Type B pancreatic cell (in vitro differentiated cells): ENCODE data around the gene TSPAN15. TPM values are rescaled to one million over a fixed set of nuclear protein-coding genes. Genes with fewer than 3 reads are reported as not detected.
A peak's percentile ranks its signal among the peaks of the same experiment; 100 is the strongest.

ENCODE experiments used
- DNase-seq: peaks from one replicate; pipeline ENCODE4 v3.0.0; 2021; ENCODE audit warnings: mixed read lengths; ENCODE audit not compliant: unreplicated experiment; ENCODE audit errors: extremely low spot score
- H3K27ac Mint-ChIP-seq: 2 replicates; pipeline ENCODE4 v1.8.0; 2021; ENCODE audit warnings: mild to moderate bottlenecking, mixed read lengths
- H3K27me3 Mint-ChIP-seq: 2 replicates; pipeline ENCODE4 v1.8.0; 2021; ENCODE audit warnings: mixed read lengths
- H3K36me3 Mint-ChIP-seq: 2 replicates; pipeline ENCODE4 v1.8.0; 2021; ENCODE audit warnings: mixed read lengths
- H3K4me1 Mint-ChIP-seq: one replicate; pipeline ENCODE4 v1.8.0; 2021; ENCODE audit warnings: mixed read lengths; ENCODE audit not compliant: unreplicated experiment
- H3K4me3 Mint-ChIP-seq: 2 replicates; pipeline ENCODE4 v1.8.0; 2021; ENCODE audit warnings: mild to moderate bottlenecking, mixed read lengths
- H3K9me3 Mint-ChIP-seq: 2 replicates; pipeline ENCODE4 v1.8.0; 2021; ENCODE audit warnings: mixed read lengths
- CTCF ChIP-seq: fragments of 200-600 bp; sonication (generic); conservative IDR thresholded peaks from 2 replicates; pipeline ENCODE4 v1.5.0; 2021; ENCODE audit warnings: antibody characterized with exemption, mild to moderate bottlenecking
- total RNA-seq: library from RNA; stranded (reverse); gene quantifications from 2 replicates; pipeline ENCODE4 v1.2.1, GENCODE V29; 2021; ENCODE audit warnings: low replicate concordance

TSPAN15 gene
- total RNA-seq, 1 donor from 2014 or later: 19.7 TPM

DNA sequence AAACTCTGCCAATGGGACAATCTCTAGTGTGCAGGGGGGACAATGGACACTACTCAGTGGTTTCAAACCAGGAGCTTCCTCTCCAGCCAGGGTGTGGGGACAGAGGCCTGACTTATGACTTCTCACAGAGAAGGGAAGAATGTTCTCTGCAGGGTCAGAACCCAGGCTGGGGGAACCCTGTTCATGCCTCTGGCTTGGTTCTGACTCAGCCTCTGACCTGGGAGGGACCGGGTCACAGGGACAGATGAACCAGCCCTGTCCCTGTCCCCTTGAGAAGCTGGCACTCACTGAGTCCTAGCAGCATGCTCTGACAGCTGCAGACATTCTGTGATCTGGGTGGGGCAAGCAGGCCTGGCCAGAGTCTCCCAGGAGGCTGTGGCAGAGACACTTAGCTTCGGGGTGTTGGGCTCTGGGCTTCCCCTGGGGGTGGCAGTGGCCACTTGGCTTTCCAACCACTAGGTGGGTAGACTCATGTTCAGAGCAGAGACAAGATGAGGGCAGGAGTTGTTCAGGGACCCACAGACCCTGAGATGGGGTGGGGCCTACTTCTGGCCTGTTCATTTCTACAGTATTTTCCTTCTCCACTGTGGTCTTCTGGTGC lies 13.6 kb downstream of the TSPAN15 start:
- Mint-ChIP-seq H3K4me1 (peaks cover 13% of the 10 kb centered on the region), H3K27ac (peak overlapping the region; percentile 29), H3K27me3 (no peaks in the 10 kb centered on the region)

DNA sequence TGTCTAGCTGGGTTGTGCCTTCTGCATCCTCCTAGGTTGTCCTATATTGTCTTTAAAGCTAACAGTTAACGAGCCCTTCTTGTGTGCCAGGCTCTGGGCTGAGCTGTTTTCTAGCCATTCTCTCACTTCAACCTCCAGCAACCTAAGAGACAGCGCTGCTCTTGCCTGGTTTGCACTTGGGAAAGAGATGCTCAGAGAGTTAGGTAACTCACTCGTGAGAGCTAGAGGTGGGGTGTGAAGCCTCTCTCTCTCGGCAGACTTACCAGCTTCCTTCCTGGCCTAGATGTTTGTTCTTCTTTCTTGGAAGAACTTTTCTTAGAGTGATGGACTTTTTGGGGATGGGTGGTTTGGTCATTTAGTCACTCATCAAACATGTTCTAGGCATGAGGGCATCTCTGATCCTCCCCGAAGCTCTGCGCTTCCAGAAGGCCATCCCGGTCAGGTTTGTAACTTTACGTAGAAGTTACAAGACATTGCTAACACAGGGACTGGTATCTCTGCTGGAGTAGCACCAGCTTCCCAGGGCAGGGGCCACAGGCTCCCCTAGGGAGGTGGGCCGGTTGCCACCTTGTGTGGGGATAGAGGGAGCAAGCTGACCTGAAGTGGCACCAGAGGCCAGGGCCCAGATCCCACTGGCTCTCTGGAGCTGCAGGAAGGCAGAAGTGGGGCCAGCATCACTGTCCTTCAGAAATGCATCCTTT lies 14.3 kb downstream of the TSPAN15 start:
- H3K4me3 Mint-ChIP-seq: no peak overlapping the region
- peak overlapping the region; percentile 29 for H3K27ac Mint-ChIP-seq
- DNase-seq: no peak
- no peaks in the 10 kb centered on the region for H3K9me3 Mint-ChIP-seq
- no peak for TF ChIP-seq CTCF
- no peaks in the 10 kb centered on the region for H3K27me3 Mint-ChIP-seq
- H3K4me1 Mint-ChIP-seq: peaks cover 12% of the 10 kb centered on the region
- H3K36me3 Mint-ChIP-seq: no peaks in the 10 kb centered on the region

More for the DNA sequence above, 13.6 kb downstream of the TSPAN15 start:
- TF ChIP-seq CTCF: no peak
- H3K4me3 Mint-ChIP-seq: no peak overlapping the region
- H3K9me3 Mint-ChIP-seq: no peaks in the 10 kb centered on the region
- H3K36me3 Mint-ChIP-seq: no peaks in the 10 kb centered on the region
- no peak for DNase-seq

DNA sequence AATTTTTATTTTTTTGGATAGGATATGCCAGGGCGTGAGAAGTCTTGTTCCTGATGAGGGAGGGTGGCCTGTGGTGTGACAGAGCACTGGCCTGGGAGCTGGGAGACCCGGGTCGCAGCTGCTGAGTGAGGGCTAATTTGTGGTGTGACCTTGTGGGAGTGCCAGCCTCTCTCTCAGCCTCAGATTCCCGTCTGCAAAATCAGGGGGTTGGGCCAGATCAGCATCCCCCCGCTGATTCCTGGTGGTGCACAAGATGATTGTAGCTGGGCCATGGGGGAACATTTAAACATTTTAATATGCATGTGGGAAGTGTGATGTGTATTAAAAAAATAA lies 14.9 kb downstream of the TSPAN15 start:
- Mint-ChIP-seq H3K27me3 (no peaks in the 10 kb centered on the region), H3K9me3 (no peaks in the 10 kb centered on the region), H3K36me3 (no peaks in the 10 kb centered on the region), H3K27ac (no peak overlapping the region), H3K4me1 (peaks cover 7% of the 10 kb centered on the region), H3K4me3 (no peak overlapping the region)
- no peak for TF ChIP-seq CTCF
- no peak for DNase-seq

DNA sequence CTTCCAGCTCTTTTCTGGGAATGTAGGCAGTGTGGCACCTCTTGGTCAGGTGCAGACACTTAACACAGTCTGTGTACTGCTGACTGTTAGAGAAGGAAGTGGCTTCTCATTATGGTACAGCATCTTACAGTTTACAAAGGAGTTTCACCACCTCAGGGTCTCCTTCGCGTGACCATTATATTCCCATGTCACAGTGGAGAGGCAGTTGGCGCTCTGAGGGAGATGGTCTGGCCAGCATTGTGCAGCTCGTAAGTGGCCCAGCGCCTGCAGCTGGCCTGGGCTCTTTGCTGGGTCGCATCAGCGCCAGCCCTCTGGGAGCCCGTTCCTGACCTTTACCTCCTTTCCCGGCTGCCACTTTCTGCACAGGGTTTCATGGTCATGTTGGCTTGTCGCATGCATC lies 15.4 kb downstream of the TSPAN15 start:
- Mint-ChIP-seq H3K27me3 (no peaks in the 10 kb centered on the region), H3K27ac (no peak overlapping the region), H3K4me1 (peaks cover 7% of the 10 kb centered on the region), H3K9me3 (no peaks in the 10 kb centered on the region), H3K4me3 (no peak overlapping the region), H3K36me3 (no peaks in the 10 kb centered on the region)
- DNase-seq: no peak
- TF ChIP-seq CTCF: no peak

- TF ChIP-seq CTCF: no peak
- H3K4me3 Mint-ChIP-seq: peak overlapping the region; percentile 2
- peak overlapping the region; percentile 59 for H3K27ac Mint-ChIP-seq
- H3K4me1 Mint-ChIP-seq: peaks cover 8% of the 10 kb centered on the region
- H3K9me3 Mint-ChIP-seq: no peaks in the 10 kb centered on the region
- H3K27me3 Mint-ChIP-seq: peaks cover 4% of the 10 kb centered on the region
- DNase-seq: no peak
- H3K36me3 Mint-ChIP-seq: no peaks in the 10 kb centered on the region
Measured at GRCh38 chr10:69467928-69468750, 16.9 kb downstream of the TSPAN15 start.
